GOT3 (cell line): ENCODE data around the gene WFS1.

ENCODE experiments used
- DNase-seq: peaks from one replicate; lab custom pipeline; 2025; ENCODE audit warnings: mixed read lengths; lab: John Stamatoyannopoulos, UW

WFS1 gene

DNA sequence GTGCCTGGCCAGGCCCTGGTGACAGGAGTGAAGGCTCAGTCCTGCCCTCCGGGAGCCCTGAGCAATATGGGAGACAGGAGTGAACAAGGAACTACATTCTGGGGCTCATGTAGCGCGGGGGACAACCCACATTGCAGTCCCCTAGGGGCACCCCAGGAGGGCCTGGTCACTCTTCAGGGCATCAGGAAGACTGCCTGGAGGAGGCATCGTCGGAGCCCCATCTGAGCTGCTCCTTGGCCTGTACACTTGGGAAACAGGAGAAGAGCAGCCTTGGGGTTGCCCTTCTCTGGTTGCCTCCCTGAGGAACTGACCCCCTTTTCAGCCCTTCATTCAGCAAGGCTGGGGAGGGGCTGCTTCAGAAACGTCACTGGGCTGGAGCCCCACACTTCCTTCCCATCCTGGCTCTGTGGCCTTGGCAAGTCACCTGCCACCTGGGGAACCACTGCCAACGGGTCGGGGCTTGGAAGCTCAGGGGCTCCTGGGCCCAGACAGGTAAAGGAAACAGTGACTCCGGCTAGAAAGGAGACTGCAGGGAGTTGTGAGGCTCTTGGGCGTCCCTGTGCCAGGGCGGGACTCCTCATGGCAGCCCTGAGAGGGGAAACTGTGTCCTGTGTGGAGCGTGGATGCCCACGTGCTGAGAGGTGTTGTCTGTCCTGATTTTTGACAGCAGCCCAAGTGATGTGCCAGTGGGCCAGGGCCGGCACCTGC, 10.1 kb downstream of the WFS1 start:
- no peak for DNase-seq

DNA sequence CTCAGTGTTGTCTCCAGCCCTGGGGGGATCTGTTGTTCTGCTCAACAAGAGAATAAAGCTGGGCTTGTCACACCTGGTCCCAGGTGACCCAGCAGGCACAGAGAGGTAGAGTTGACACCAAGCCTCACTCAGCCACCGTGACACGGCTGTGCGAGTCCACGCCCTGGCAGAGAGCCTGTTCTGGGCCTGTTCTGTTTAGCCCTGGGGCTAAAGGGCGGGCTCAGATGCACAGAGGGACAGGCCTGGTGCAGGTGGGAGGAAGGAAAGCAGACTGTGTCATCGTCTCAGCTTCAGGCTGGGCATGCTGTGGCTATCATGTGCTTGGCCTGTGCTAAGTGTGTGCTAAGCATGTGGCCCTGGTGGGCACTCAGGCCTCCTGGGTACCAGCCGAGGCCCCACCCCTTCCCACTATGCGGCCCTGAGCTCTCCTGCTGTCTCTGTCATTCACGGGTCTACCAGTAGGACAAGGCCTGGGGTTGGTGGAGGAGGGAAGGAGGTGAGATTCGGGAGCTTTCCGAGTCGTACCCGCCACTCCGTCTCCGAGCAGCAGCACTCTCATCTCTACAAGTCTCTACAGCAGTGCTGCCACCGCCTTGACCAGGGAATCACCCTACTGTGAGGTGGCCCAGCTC, 10.8 kb downstream of the WFS1 start:
- no peak for DNase-seq

DNA sequence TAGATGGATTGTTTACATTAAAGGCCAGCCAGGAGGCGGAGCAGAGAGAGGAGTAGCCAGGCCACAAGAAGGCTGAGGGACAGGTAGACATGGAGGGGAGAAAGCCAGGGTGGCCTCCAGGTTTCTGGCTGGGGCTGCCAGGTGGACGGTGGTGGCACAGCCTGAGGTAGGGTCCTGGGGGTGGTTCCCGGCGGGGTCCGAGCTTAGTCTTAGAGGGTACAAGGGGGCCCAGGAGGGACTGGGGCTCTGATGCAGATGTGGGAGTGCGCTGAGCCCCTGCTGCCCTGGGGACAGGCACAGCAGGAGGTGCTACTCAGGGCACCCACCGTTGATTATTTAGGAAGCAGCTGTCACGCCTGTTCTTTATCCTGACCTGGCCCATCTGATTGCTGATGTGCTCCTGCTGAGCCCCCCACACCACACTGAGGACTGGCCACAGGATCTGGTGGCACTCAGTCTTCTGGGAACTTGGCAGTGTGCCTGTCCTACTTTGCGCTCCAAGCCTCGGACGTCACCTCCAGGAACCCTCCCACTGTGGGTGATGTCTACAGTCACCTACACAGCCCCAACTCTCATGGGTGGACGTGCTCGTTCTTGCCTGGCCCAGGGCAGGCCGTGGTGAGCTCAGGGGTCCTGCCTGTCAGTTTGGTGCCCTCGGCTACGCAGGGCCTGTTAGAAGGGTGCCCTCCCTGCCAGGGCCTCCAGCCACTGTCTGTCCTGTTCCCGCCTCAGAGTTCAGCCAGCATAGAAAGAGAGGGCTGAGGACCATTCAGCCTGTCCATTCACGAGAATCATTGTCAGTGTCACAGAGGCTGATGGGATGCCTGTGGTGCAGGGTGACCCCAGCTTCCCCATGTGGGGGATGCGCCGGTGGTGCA, 12.0 kb downstream of the WFS1 start:
- DNase-seq = no peak

DNA sequence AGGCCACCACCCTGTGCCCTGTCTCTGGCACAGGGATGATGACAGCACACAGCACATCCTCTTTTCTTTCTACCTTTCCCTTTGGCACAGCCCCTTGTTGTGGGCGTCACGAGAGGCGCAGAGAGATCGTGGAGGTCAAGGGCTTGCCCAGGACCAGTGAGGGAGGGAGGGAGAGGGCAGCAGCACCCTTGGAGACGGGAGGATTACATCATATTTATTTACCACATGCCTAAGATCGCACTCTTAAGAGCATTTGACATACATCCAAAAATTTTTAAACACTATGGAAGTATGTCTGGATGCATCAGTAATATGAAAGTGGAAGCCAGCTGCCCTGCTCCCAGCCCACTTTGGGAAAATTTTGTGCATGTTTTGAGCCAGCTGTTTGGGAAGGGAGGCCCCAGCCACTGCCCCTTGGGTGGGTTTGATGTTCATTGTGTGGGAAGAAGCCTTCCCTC, 12.7 kb downstream of the WFS1 start:
- no peak for DNase-seq

DNA sequence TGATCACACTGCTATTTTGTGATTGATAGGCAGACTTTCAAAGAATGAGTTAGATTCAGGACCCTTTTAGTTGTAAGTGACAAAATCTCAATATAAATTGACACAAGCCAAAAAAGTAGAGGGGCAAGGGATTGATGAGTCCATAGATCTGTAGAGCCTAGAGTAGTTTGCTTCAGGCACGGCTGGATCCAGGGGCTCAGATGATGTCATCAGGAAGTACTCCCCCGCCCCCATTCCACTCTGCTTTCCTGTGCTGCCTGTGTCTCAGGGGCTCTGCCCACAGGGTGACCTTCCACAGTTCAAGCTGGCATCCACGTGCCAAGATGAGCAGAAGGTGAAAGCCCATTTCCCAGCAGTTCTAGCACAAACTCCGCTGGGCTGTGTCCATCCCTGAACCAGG, 13.6 kb downstream of the WFS1 start:
- no peak for DNase-seq

DNA sequence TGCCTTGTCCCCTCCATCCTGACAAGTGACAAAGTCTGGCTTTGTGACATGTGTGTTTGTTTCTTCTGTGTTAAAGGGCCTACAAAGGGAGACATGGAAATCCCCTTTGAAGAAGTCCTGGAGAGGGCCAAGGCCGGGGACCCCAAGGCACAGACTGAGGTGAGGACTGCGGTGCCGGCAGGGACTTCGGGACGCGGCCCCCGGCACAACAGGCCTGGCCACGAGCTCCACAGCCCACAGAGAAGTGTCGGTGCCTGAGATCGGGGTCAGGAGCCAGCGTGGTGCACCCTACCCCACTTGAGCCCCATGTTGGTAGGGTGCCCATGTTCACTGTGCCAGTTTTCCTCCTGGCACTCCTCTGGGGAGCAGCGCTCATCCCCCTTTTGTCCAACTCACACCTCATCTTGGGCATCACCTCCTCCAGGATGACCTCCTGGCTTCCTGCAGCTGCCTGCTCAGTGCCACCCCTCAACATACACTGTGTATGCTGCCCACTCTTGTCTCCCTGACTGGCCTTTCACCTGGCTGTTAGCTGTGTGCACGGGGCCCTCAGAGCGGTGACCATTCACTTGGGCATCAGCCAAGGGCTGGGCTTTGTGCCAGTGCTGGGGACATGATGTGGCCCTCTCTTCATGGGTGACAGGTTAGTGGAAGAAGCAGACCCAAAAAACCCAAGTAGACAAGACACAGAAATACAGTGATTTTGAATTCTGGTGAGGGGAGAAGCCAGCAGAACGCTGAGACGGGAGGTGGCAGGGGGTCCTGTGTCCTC, 17.6 kb downstream of the WFS1 start:
- DNase-seq = no peak

DNA sequence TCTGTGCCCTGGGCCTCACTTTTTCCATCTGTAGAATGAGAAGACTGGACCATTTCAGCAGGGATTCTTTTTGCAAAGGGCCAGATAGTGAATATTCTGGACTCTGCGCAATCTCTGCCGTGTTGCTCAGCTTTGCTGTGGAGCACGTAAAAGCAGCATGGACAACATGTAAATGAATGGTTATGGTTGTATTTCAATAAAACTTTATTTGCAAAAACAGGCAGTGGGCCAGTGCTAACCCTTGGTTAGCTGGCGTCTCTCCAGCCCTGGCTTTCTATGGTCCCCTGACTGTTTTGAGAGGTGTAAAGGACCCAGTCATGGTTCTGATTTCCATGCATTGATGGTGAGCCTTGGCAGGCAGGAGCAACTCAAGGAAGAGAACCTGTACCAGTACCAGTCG, 18.7 kb downstream of the WFS1 start:
- no peak for DNase-seq

DNA sequence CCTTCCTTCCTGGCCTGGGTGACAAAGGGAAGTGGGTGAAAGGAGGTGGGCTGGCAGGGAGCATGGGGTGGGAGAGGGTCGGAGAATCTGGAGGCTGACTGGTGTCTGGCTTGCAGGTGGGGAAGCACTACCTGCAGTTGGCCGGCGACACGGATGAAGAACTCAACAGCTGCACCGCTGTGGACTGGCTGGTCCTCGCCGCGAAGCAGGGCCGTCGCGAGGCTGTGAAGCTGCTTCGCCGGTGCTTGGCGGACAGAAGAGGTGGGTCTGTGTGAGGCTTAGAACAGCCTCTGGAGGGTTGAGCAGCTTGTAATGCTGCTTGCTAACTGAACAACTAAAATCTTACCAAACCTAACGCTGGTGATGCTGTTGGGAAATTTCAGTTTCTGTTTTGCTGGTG, 19.2 kb downstream of the WFS1 start:
- DNase-seq = no peak

DNA sequence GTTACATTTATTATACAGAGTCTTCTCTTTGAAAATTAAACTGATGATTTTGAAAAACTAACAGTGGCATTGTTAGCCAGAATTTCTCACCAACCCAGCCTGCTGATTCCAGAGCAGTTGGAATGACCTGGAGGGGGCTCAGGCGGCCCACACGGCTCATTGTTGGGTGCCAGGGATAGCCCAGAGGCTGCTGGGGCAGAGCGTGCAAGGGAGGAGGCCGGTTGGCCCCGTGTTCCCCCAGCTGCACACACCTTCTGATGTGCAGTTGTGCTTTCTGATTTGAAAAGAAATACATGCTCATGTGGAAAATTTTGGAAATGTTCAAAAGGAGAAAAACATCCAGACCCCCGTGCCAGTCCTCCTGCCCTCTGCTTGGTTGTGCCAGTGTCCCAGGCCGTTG, 20.6 kb downstream of the WFS1 start:
- no peak for DNase-seq

DNA sequence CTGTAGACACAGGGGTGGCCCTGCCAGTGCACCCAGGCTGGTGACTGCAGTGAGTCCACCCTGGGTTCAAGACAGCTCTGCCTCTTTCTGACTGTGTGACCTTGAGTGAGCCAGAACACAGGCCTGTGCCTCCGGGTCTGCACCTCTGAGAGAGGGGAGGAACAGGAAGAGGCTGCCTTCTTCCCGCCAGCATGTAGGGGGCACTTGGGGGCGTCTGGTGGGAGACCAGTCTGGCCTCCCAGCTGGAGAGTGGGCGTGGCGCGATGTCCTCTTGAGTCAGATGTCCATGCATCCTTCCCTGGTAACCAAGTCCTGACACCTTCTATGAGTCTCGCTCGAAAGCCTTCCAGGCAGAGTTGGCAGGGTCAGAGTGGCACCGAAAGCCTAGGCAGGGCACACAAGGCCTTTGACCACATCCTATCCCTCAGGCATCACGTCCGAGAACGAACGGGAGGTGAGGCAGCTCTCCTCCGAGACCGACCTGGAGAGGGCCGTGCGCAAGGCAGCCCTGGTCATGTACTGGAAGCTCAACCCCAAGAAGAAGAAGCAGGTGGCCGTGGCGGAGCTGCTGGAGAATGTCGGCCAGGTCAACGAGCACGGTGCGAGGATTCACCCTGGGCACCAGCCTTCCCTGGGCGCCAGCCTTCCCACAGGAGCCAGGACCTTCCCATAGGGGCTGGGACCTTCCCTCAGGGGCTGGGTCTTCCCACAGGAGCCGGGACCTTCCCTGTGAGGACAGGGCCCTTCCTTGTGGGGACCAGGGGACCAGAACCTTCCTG, 21.3 kb downstream of the WFS1 start:
- DNase-seq = no peak

DNA sequence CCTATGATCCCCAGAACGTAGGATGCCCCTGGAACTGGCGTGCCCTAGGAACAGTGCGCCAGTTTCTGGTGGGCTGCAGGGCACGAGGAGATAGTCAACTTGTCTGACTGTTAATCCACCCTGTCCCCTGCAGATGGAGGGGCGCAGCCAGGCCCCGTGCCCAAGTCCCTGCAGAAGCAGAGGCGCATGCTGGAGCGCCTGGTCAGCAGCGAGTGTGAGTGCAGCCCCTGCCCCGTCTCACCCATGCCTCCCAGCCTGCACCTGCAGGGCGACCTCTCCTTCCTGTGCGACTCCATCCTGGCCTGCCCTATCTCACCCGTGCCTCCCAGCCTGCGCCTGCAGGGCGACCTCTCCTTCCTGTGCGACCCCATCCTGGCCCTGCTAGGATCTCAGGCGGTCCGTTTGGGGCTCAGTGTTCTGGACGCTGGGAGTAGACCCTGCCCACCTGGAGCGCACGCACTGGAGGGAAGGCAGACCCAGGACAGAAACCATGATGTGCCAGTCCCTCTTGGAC, 22.2 kb downstream of the WFS1 start:
- no peak for DNase-seq

DNA sequence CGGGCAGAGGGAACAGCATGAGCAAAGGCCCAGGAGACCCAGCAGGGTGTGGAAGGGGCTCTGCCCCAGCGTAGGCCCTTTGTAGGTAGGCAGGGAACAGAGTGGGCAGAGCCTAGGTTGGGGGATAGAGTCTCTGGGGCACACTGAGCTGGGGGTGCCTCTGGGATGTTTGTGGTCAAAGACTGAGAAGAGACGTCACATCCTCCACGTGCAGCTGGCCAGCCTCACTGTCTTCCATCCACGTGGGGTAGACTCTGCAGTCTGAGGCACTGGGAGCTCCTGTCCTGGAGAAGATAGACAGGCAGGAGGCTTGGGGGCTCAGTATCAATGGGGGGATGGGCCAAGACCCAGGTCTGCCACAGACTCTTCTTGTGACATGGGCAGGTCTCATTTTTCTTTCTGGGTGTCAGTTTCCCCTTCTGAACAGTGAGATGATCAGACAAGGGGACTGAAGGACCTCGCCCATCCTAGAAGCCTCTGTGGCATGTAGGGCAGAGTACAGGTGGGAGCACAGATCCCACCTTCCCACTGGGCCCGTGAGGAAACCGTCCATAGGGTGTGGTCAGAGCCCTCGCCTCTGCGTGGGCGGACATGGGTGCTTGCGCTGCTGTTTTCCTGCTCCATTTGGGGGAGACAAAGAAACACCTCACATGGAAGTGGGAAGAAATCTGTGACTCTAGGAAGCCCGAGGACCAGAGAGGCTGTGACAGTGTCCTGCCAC, 22.9 kb downstream of the WFS1 start:
- no peak for DNase-seq

DNA sequence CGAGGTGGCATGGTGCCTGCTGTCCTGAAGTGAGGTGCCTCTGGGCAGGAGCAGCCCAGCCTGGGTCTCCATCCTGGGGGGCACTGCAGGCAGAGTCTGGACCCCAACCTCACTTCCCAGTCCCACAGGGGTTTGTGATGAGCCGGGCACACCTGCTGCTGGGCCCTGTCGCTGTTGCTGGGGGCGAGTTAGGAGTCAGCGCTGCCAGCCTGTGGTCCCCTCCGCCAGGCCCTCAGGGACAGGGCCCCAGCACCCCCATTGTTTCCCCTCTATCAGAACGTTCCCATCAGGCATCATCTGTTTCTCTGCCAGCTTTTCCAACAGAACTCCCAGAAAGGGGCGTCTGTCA, 23.4 kb downstream of the WFS1 start:
- no peak for DNase-seq

DNA sequence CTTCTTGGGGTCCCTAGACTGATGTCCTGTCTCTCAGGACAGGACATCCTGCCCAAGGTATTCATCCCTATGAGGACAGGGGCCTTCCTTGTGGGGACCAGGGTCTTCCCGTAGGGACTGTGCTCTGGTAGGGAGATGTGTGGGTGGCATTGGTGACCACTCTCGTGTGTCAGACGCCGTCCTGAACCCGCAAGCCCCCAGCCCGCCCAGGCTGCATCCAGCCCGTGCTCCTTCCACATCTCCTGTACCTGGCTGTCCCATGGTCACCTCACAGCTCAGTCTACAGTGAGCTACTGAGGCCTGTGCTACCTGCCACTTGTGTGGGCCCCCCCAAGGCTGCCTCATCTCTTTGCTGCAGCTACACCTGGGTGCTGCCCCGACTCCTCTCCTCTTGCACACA, 24.0 kb downstream of the WFS1 start:
- no peak for DNase-seq

DNA sequence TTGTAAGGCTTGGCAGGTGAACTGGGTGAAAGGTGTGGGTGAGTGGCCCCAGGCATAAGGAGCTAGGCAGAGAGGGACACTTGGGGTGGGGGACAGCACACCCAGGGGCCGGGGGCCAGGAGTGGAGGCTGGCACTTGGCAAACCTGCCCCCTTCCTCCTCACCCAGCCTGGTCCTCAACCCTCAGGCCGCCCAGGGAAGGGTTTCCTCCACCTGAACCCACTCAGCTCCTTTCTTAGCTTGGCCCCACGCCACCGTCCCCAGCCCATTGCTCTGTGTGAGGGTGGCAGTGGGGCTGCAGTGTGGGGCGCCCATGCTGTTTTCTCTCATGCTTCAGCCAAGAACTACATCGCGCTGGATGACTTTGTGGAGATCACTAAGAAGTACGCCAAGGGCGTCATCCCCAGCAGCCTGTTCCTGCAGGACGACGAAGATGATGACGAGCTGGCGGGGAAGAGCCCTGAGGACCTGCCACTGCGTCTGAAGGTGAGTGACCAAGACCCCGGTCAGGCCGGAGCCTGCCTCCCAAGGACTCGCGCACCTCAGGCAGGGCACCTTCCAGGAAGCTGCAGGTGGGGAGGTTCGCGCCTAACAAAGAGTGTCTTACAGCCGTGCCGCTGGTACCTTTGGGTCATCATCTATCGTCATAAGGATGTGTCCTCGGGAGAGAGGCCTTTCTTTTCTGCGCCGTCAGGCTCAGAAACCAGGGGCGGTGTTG, 25.2 kb downstream of the WFS1 start:
- no peak for DNase-seq

DNA sequence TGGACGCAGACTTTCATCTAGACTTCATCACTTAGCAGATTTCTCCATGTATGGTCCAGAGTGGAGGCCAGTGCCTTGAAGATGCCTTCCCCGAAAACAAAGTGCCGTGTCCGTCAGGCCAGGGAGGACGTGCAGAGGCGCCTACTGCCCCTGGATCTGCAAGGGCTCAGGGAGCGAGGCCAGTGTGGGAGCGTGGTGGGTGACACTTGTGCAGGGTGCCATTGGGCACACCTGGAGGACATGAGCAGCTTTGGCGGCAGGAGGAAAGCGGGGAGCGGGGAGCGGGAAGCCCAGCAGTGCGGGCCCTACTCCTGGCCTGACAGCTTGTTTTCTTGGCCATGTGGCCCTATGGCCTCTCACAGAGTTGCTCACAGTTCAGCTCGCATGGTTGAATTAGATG, 25.8 kb downstream of the WFS1 start:
- no peak for DNase-seq

DNA sequence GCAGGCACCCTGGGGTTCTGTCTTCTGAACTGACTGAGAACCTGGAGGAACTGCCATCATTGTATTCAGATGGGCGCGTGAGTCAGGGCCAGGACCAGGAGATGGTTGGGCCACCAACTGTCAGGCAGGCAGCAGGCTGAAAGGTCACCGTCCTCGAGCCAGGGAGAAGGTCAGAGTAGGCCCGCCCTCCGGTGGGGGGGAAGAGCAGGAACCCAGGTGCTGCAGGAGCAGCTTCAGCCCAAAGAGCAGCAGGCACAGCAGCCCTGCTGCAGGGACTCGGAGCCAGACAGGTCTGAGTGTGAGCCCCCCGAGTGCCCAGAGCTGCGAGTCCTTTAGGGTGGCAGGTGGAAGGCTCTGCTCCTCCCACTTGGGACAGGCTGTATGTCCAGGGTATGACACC, 26.4 kb downstream of the WFS1 start:
- DNase-seq = no peak

DNA sequence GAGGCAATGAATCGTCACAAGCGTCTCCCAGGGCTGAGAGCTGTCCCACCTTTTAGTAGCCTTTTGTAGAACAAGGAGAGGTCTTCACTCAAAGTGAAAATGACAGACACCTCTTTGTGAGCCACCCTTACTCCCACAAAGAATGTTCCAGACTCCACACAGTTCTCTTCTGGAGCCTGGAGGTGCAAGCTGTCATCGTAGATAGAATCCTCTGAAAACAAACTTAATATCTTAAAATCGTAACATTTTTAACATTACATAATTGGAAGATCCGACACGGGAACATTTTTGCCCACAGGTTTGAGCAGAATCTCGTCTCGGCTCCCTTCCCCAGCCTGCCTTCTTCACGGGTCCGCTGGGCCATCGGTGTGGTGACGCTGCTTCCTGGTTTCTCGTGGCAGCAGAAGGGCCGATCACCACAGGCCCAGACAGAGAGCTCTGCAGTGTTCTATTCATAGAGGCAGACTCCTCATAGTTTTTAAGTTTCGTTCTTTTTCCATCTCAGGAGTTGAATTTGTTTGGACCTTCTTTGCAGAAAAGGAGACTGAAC, 27.7 kb downstream of the WFS1 start:
- DNase-seq = no peak

DNA sequence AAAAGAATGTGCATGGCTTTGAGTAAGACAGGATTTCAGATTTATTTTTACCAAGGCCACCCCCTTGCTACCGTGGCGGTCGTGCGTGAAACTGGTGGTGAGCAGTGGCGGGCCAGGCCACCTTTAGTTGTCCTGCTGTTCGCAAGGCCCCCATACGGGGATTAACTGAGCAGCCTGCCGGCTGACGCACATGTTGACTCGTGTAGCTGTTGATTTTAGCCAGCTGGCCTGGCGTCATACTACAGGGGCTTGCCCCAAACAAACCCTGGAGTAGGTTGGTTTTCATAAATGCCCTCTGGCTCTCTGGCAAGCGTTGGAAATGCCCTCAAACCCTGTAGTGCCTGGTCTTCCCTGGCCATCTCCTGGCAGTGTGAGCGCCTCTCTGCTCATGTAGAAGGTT, 28.4 kb downstream of the WFS1 start:
- DNase-seq = no peak

DNA sequence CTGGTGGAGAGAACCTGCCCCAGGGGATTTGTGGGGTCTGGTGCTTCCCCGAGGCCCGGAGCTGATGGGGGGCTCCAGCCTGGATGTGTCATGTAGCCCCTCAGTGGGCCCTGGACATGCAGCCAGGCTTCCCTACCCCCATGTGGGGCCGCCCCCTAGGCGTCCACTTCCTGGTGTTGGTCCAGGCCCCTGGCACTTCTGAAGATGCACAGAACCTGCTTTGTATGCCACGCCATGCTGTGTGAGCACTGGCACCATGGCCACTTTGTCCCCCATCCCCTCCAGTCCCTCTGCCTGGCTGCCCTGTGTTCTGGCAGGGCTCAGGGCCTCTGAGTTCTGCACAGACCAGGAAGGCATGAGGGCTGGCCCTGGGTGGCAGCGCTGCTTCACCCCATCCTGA, 29.2 kb downstream of the WFS1 start:
- DNase-seq = no peak
